Activated naive CD4-positive, alpha-beta T cell treated with anti-CD3 and anti-CD28 coated beads, Interleukin-2, amount 50 U/mL, for 72 hours (primary cell): ENCODE data around the gene LIG4. TPM values are rescaled to one million over a fixed set of nuclear protein-coding genes. Genes with fewer than 3 reads are reported as not detected.

ENCODE experiments used
- ATAC-seq, 2 donors: fragments of 150-1000 bp; cut with Tn5 transposase; 2 replicates each; pipeline ENCODE4 v1.10.0; 2021; ENCODE audit warnings: mild to moderate bottlenecking in 2 of 2, moderate library complexity in 2 of 2
- DNase-seq, 2 donors: peaks; one replicate each; pipeline ENCODE4 v3.0.0; 2021 to 2022; ENCODE audit warnings: low spot score in 2 of 2
- H3K27ac Mint-ChIP-seq, 2 donors: one replicate each; pipeline ENCODE4 v1.8.0; 2022; ENCODE audit warnings: mild to moderate bottlenecking in 2 of 2, mixed read lengths in 2 of 2
- H3K36me3 Mint-ChIP-seq, 2 donors: one replicate each; pipeline ENCODE4 v1.8.0; 2022; ENCODE audit warnings: mixed read lengths in 2 of 2
- H3K9me3 Mint-ChIP-seq, 2 donors: one replicate each; pipeline ENCODE4 v1.8.0; 2022; ENCODE audit warnings: mixed read lengths in 2 of 2
- total RNA-seq, 2 donors: library from RNA; stranded (reverse); gene quantifications; one replicate each; pipeline ENCODE4 v1.2.3, GENCODE V29; 2022

The LIG4 gene
- total RNA-seq, 2 donors from 2014 or later: 4.9 to 10.0 TPM

DNA sequence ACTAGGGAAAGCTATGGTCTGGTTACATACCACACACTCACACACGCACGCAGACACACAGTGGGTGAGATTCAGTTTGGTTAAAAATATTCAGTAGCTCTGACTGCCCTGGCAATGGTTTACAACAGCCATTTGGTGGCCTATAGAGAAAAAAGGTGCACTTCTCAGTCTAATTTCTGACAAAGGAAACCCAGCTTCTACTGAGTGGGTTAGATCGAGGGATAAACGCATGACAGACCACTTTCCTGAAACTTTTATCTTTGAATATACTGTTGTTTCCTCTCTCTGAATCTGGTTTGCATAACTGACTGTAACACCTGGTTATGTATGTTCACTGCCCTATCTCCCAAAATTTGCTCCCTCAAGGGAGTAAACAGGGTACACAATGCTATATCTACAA is 2.5 kb downstream of the LIG4 start:
- no peak for DNase-seq
- H3K27ac Mint-ChIP-seq: no peak overlapping the region
- ATAC-seq: no peak

DNA sequence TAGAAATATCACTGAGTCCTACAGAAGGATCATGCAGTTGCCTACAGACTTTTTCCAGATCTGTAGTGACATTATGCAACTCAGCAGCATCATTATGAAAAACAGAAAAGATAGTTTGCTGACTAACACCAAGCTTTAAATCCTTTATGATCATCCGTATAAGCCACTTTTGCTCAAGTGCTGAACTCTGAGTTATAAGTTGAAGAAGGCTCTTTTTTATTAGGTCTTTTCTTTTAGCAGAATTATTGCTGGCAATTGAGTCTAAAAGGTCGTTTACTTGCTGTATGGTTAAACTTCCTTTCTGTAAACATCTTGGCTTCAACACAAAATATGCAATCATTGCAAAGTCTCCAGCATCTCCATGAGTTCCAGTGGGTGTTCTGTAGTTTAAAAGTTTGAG is 4.8 kb downstream of the LIG4 start:
- ATAC-seq (no peak), DNase-seq (no peak)
- H3K36me3 Mint-ChIP-seq: peaks cover 32 to 38% of the 10 kb centered on the region in 2 donors
- H3K27ac Mint-ChIP-seq: no peak overlapping the region
- peaks cover 13 to 19% of the 10 kb centered on the region in 2 donors for H3K9me3 Mint-ChIP-seq

More for the DNA sequence above, 2.5 kb downstream of the LIG4 start:
- Mint-ChIP-seq H3K9me3 (peaks cover 13 to 19% of the 10 kb centered on the region in 2 donors), H3K36me3 (peaks cover 32 to 39% of the 10 kb centered on the region in 2 donors)

DNA sequence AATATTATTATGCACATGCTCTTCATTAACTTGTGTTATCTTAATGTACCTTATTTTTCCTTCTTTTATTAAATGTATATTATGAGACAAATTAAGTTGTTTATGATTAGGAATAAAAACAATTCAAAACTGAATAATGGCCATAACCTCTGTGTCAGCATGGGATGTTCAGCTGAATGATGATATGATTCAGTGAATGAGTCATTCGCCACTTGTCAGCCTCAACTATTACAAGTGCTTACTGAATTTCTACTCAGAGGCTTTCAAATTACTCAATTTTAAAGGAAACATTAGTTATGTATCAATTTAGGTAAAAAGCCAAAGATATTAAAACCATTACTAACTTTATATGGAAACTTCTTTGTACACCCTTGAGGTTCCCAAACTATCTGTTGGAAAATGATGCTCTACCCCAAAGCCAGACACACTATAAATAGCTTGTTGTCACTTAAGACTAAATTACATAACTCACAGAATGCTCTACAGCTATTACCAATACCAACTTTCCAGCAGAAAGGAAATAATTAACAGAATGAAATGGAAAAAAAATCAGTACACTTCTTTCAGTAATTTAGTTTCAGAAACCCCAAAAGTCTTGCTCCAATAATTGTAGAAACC is 14.4 kb downstream of the LIG4 start:
- no peaks in the 10 kb centered on the region for H3K36me3 Mint-ChIP-seq
- DNase-seq (no peak), ATAC-seq (peak; percentile 63 to 96)
- no peak overlapping the region for H3K27ac Mint-ChIP-seq
- H3K9me3 Mint-ChIP-seq: no peaks in the 10 kb centered on the region

DNA sequence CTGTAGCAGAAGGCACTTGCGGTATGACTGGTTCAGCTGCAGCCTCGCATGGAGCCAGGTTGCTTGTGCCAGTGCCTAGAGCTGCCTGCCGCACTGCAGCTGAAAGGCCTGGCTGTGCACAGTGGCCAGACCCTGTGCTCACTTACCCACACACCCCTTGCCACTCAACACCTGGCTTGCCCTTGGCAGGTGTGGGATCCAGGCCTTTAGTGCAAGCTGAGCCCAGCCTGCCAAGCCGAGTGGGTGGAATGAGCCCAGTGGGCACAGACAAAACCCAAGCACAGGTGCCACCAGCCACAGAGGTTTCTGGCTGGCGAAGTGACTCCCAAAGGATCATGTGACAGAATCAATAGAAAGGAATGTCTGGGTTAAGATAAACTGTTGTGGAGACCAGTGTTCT is 19.5 kb downstream of the LIG4 start:
- H3K36me3 Mint-ChIP-seq: peaks cover 9 to 15% of the 10 kb centered on the region in 2 donors
- peaks cover 10 to 19% of the 10 kb centered on the region in 2 donors for H3K9me3 Mint-ChIP-seq
- no peak for ATAC-seq
- no peak overlapping the region for H3K27ac Mint-ChIP-seq
- DNase-seq: no peak

DNA sequence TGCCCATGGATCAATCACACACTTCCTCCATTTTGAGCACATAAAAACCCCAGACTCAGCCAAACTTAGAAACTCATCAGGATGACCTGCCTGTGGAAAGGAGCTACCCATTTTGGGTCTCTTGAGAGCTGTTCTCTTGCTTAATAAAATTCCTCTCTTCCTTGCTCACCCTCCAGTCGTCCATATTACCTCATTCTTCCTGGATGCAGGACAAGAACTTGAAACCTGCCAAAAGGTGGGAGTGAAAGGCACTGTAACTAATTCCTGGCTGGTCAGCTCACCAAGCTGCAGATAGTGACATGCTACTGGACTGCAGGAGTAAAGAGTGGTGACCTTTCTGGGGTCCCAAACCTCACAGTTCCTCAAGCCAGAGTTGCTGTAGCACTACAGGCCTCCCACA is 20.2 kb downstream of the LIG4 start:
- ATAC-seq (no peak), DNase-seq (no peak)
- Mint-ChIP-seq H3K36me3 (peaks cover 9 to 18% of the 10 kb centered on the region in 2 donors), H3K27ac (no peak overlapping the region), H3K9me3 (peaks cover 10 to 24% of the 10 kb centered on the region in 2 donors)

DNA sequence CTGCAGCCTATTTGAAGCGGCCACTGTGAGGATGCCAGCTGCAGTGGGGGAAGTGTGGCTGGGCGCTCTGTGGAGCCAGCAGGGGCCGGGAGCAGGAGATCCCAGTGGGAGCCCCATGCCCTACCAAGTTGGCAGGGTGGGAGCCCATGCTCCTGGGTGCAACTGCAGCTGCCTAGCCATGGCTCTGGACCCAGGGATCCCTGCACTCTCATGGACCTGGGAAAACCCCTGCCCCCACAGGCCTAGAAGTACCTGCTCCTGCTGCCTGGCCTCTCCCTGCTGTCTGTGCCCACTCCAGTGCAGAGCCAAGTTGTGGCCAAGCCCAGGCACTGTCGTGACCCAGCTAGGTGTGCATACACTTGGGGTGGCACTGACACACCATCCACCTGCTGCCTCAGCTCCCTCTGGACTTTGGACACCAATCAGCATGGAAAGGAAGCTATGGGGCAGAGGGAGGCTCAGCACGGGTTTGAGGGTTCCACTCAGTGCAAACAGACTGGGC is 20.9 kb downstream of the LIG4 start:
- DNase-seq: no peak
- ATAC-seq: no peak
- peaks cover 9 to 18% of the 10 kb centered on the region in 2 donors for H3K36me3 Mint-ChIP-seq
- H3K27ac Mint-ChIP-seq: no peak overlapping the region
- peaks cover 10 to 24% of the 10 kb centered on the region in 2 donors for H3K9me3 Mint-ChIP-seq

DNA sequence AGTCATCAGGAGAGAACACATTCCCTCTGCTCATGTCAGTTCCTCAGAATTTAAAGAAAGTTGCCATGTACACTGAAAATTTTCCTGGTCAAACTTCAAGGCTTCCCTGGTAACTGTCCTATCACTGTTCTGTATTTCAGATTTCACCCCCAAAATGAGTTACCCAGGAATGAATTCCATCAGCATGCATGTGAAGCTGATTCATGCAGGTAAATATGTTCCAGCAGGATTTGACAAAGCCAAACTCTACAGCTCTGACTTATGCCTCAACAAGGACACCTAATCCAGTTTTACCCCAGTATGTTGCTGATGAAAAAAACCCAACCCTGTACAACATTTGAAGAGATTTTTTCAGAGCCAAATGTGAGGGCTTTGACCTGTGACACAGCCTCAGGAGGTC is 21.5 kb downstream of the LIG4 start:
- Mint-ChIP-seq H3K27ac (no peak overlapping the region), H3K9me3 (peaks cover 10 to 24% of the 10 kb centered on the region in 2 donors)
- no peak for ATAC-seq

DNA sequence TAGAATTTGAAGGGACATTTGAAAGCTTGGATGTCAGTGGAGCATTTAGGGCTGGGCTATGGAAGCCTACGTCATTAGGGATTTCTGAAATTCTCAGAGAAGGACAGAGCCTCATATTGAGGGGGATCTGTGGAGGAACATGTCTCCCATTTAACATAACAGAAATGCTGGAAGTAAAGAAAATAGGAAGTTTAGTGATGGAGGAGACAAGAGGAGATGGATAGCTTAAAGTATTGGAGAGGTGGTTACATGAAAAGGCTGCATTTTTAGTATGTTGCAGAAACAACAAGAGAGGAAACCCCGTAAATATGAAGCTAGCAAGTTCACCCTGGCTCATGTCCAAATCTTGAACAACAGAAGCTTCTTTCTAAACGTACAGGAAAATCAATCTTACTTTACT is 24.4 kb downstream of the LIG4 start:
- ATAC-seq (no peak), DNase-seq (no peak)
- Mint-ChIP-seq H3K27ac (no peak overlapping the region), H3K9me3 (peaks cover 10 to 24% of the 10 kb centered on the region in 2 donors), H3K36me3 (peaks cover 9 to 18% of the 10 kb centered on the region in 2 donors)

More for the DNA sequence above, 21.5 kb downstream of the LIG4 start:
- H3K36me3 Mint-ChIP-seq: peaks cover 9 to 18% of the 10 kb centered on the region in 2 donors
- no peak for DNase-seq

DNA sequence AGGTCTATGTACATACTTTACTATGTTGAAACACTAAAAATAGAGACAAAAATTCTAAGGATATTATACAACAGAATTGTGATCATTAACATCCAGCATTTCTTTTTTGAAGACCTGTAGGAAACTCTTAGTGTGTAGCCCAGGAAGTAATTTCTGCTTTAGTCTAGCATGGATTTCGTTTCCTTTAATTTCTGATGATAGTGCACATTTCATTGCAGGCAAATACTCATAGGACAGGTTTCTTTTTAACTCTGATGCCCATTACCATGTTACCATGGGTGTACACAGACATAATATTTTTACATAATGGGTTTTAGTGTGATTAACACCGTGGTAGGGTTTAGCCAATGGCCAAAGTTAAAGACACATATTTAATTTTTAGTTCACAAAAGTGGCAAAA is 27.1 kb downstream of the LIG4 start:
- Mint-ChIP-seq H3K27ac (no peak overlapping the region), H3K9me3 (peaks cover 0 to 11% of the 10 kb centered on the region in 2 donors), H3K36me3 (peaks cover 0 to 7% of the 10 kb centered on the region in 2 donors)
- ATAC-seq (no peak), DNase-seq (no peak)

DNA sequence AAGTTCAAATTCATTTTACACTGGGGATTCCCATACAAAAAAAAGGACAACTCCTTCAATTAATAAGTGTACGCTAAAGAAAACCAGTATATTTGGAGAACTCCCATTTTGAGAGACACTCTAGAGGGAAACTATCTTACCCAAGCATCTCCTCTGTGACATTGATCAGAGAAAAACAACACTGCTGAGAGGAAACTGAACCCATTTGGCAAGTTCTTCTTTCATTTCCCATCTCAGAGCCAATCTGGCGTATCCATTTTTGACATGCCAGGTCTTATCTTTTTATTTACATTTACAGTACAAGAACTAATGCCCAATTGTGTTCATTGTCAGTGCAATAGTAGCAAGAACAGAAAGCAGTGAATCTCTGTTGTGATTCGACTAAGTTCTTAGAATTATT is 30.1 kb downstream of the LIG4 start:
- DNase-seq (no peak), ATAC-seq (no peak)
- Mint-ChIP-seq H3K9me3 (no peaks in the 10 kb centered on the region), H3K27ac (no peak overlapping the region), H3K36me3 (no peaks in the 10 kb centered on the region)

DNA sequence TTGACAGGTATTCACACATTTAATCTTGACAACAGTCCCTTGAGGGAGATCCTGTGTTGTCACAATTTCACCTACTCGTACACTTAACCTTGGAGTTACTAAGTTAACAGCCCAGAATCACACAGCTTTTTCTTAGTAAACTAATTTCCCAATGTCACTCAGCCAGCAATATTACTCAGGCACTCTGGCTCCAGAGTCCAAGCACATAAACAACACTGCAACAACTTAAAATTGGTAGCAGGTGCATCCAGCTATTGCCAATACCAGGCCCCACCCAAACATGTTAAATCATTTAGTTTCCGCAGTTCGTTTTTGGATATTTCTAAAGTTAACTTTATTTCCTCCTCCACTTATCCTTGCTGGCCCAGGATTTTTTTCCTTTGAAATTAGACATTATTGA is 32.7 kb downstream of the LIG4 start:
- Mint-ChIP-seq H3K9me3 (no peaks in the 10 kb centered on the region), H3K27ac (no peak overlapping the region), H3K36me3 (no peaks in the 10 kb centered on the region)
- DNase-seq: no peak
- ATAC-seq: no peak

DNA sequence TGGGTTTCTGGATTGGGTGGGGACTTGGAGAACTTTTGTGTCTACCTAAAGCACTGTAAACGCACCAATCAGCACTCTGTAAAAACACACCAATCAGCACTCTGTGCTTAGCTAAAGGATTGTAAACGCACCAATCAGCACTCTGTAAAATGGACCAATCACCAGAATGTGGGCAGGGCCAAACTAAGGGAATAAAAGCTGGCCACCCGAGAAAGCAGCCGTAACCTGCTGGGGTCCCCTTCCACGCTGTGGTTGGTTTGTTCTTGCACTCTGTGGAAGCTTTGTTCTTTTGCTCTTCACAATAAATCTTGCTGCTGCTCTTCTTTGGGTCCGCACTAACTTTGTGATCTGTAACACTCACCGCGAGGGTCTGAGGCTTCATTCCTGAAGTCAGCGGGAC is 37.3 kb downstream of the LIG4 start:
- no peak overlapping the region for H3K27ac Mint-ChIP-seq
- H3K9me3 Mint-ChIP-seq: no peaks in the 10 kb centered on the region
- no peaks in the 10 kb centered on the region for H3K36me3 Mint-ChIP-seq
- DNase-seq: no peak
- ATAC-seq: no peak

DNA sequence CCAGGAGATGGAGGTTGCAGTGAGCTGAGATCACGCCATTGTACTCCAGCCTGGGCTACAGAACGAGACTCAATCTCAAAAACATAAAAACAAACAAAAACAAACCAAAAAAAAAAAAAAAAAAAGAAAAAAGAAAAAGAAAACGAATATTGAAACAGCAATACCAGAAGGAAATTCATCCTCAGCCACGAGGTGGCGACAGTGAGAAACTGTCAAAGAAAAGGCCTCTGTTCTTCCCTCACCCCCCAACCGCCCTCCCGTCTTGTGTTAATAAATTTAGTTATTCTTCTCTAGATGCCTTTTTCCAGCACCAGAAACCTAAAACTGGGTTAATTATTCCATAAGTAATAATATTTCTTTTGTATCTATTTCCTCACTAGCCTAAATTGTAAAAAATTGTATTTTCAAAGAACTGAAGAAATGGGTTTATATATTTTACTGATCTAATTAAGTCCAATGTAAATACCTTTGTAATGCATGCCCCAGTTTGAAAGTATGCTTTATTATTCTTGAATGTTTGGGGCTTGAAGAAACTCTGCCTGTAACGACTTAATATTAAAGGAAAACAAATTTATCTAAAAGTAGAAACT is 38.6 kb downstream of the LIG4 start:
- Mint-ChIP-seq H3K27ac (no peak overlapping the region), H3K9me3 (peaks cover 6 to 8% of the 10 kb centered on the region in 2 donors), H3K36me3 (peaks cover 0 to 13% of the 10 kb centered on the region in 2 donors)
- DNase-seq (peak in 1 of 2 donors; percentile 53), ATAC-seq (no peak)

DNA sequence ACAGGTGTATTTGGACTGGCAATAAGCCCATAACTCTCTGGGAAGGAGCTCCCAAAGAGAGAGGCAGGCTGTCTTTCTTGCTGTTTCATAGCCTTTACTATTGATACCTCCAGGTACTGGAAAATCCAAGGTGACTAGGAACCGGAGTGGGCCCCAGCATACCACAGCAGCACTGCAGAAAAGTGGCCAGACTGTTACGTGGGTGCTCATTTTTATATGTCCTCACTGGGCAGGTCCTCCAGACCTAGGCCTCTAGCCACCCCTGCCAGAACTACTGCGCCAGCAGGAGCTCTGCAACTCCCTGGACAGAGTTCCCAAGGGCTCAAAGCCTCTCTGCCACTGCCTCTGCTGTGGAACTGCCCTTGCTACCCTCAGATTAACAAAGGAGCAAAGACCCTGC is 46.4 kb downstream of the LIG4 start:
- no peak overlapping the region for H3K27ac Mint-ChIP-seq
- DNase-seq: no peak
- H3K9me3 Mint-ChIP-seq: peaks cover 10 to 15% of the 10 kb centered on the region in 2 donors
- peaks cover 0 to 36% of the 10 kb centered on the region in 2 donors for H3K36me3 Mint-ChIP-seq
- ATAC-seq: no peak

DNA sequence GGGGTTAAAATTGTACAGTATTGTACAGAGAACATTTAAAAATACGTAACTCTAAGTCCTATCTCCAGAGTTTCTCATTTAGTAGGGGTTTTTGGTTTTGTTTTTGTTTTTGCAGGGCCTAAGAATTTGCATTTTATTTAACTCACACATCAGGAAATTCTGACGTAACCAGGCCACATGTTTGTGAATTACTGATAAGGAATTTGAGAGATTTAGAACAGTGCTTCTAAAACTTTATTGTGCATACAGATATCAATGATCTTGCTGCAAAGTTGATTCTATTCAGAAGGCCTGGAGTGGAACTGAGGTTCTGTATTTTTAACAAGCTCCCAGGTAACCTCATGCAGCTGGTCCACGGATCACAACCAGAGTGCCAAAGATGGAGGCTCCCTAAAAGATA is 49.3 kb downstream of the LIG4 start:
- DNase-seq: no peak
- no peak for ATAC-seq
- Mint-ChIP-seq H3K27ac (no peak overlapping the region), H3K9me3 (no peaks in the 10 kb centered on the region), H3K36me3 (peaks cover 0 to 17% of the 10 kb centered on the region in 2 donors)

DNA sequence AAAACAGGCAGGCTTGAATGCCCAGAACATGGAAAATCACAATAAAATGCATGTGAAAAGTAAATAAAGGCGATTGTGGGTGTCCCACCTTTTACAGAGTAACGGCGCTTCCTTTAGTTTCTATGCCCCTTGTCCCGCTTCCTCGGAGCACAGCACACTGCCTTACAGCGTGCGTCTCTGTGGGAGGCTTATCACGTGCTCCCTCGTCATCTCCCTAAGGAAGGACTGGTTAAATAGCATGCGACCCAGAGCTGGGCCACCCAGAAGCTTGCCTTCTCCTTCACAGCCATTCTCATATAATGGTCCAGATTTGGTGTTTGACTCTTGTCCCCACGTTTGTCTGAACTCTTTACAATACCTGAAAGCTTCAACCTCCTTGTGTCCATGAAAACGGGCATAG is 56.6 kb downstream of the LIG4 start:
- Mint-ChIP-seq H3K27ac (no peak overlapping the region), H3K9me3 (no peaks in the 10 kb centered on the region), H3K36me3 (no peaks in the 10 kb centered on the region)
- ATAC-seq: no peak
- no peak for DNase-seq
